GM15510 (cell line): Measurements from ENCODE around the gene PDZRN4.

Experiments
- POLR2A ChIP-seq: IDR thresholded peaks from 3 replicates; pipeline ENCODE4 v1.6.1; 2011; ENCODE audit warnings: borderline replicate concordance; ENCODE audit not compliant: insufficient read length; ENCODE audit errors: extremely low read depth

The PDZRN4 gene

DNA sequence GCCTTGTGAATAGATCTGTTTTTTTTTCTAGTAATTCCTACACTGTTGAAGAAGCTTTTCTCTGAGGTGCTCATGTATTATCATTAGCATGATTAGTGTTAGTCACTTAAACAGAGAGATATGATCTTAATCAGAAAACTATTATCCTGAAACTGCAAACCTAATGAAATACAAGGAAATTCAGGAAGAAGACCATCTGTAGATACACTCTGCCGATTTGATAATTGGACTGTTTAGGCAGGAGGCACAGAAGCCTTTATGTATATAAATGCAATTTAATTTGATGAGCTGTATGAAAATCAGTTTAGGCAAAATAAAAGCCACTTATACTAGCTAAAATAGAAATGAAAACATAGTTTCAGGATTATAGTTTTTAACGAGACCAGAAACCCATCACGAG, 23.3 kb downstream of the PDZRN4 start:
- no peak for TF ChIP-seq POLR2A

DNA sequence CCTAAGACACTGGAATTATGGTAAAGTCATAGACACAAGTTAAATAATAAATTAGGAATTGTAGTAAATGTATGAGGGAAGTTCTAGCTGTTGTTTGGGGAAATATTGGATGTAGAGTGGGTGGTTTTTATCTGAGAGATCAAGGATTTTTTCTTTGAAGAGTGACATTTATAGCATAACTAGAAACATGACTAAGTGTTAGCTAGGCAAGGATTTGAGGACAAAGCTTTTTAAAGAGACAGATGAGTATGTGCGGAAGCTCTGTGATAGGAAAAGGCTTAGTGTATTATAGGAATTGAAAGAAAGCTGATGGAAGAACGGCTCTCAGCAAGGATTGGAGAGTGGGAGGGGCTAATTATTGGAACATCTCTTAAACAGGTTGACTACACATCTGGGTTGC, 24.5 kb downstream of the PDZRN4 start:
- TF ChIP-seq POLR2A = no peak

DNA sequence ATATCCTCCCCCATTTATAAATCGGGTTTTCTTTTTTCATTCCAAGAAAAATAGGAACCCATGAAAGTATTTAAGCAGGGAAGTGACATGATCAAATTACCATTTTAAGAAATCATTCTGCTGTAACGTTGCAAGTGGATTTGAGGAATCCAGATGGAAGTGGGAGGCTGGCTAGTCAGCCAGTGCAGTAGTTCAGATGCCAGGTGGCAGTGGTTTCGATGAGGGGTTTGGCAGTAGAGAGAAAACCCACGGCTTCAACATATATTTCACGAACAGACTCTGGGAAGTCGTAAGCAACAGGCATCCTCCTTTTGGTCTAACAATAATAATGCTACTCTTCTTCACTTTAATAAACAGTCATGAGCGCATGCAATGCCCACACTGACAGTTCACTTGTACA, 25.0 kb downstream of the PDZRN4 start:
- no peak for TF ChIP-seq POLR2A

DNA sequence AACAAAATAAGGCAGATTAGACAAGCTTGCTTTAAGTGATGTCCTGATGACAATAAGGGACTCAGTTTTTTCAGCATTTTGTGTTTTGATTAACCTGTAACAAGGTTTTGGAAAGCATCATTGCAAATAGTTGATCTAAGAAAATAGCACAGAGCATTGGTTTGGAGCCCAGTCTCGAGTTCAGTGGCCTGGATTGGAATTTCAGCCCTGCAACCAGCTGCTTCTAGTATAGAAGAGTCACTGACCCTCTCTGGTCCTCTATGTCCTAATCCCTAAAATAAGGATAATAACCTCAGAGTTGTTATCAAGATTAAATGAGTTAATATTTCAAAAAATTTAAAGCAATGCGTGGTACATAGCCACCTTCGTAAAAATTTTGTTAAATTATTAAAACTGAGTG, 25.5 kb downstream of the PDZRN4 start:
- no peak for TF ChIP-seq POLR2A

DNA sequence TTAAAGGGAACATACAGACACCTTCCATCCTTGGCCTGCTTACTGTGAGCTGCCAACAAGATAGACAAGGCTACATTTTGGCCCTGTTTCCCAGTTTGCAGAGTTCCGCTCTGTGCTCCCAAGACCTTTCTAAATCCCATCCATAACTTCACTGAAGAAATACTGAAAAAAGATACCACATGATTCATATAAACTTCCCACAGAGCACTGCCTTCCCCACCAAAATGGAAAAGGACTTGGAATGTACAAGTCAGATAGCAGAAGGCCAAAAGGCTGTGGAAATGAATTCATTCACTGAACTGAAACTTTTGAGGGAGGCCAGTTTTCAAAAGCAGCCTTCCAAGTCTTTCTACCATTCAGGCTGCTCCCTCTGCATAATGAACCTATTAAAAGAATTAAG, 29.6 kb downstream of the PDZRN4 start:
- no peak for TF ChIP-seq POLR2A

DNA sequence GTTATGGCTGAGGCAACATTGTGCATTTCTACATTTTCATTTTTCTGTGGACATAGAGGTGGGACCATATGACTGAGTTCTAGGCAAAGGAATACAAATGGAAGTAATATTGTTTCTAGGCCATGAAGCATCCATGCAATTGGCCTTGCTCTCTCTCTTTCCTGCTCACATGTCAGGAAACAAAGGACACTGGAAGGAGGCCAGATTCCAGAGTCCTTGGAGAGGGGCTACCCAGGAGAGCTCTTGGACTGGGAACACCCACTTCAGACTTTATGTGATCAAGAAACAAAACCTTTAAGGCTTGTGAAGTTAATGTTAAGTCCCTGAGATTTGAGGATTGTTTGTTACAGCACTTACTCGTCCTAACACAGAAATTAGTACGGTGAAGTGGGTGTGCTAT, 32.8 kb downstream of the PDZRN4 start:
- TF ChIP-seq POLR2A = no peak

DNA sequence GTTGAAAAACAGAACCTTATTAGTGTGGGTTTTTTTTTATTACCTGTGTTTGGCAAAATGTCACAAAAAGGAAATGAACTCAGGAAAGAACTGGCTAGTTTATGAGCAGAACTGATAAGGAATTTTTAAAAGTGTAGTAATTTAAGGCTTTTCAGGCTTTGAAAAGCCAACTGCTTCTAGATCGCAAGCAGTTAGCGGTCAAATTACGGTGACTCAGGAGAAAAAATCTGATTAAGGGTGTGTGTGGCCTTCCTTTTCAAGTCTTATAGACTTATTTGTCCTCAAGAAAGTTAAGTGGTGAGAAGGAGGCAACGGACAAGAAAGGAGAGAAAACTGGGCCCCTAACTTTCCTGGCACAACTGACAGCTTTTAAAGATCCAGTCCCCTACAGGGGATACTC, 33.4 kb downstream of the PDZRN4 start:
- no peak for TF ChIP-seq POLR2A

DNA sequence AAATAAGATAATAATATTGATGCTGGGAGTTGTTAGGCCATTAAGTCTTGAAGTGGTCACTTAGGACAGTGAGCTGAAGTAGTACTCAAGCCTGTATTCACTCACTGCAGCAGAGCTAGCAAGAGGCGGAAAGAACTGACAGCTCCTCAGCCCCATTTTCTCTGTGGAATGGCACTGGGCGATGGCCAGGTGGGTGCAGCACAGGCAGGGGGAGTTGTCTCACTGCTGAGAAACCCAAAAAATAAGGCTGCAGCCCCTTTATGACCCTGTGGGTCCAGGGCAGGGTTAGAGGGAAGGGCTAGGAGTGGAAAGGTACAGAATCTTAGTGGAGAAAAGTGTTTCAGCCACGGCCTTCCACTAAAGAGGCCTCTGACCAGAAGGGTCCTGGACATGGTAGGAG, 35.5 kb downstream of the PDZRN4 start:
- no peak for TF ChIP-seq POLR2A

DNA sequence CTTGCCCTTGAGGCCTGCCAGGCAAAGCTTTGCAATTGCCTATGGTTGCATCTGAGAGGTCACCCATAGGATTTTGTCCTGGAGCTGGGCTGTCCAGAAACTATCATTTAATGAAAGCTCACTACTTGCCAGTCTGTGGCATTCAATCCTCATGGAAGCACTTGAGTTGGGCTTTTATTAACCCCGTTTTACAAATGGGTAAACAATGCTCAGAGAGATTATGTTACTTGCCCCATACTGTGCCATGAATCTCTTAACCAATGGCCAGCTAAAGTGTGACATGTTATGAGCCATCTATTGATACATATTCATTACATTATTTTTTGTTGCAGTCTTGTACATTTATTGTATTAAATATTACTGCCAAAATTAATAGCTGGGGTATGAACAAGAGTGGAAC, 35.9 kb downstream of the PDZRN4 start:
- TF ChIP-seq POLR2A = no peak

DNA sequence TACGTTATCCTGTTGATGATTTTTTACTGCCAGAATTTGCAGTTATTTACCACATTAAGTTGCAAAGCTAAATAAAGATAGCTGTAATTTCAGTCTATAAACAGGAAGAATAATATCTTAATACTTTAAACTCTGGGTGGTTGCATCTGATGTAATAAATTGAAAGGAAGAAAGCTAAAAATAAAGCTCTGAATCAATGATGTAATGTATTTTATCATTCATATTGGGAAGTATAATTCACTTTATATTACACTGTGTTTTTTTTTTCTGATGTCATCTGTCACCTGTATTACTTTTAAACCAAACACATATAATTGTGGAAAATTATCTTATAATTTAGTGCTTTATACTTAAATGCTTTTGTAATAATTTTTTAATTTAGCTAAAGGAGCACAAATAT, 37.1 kb downstream of the PDZRN4 start:
- no peak for TF ChIP-seq POLR2A

DNA sequence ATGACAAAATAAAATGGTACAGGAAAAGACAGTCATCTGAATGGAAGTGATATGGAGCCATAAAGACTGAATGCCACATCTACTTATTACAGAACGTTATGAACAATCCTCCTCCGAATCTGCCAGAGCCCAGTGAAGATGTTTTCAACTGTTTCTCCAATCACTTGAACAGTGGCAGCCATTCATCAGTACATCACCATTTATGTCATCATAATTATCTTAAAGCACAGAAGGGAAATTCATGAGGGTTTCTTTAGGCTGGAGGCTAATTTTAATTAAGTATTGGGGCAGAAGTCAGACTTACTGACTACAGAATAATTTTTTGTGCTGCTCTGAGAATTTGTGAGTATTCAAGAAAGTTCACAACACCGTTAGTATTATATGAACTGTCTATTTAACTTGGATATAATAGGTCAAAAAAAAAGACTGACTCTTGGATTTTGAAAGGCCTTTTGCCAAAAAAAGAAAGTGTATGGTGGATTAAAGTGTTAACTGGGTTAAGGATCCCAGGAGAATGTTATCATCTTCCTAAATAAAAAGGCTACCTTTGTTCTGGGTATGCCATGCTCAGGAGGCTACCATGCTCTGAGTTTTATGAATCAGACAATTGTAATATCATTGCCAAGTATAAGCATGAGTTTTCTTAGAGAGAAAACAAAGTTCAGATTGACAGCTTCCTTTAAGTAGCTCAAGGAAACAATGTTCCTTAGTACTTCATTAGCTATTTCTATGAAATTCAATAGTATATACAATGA, 40.1 kb downstream of the PDZRN4 start:
- TF ChIP-seq POLR2A = no peak

DNA sequence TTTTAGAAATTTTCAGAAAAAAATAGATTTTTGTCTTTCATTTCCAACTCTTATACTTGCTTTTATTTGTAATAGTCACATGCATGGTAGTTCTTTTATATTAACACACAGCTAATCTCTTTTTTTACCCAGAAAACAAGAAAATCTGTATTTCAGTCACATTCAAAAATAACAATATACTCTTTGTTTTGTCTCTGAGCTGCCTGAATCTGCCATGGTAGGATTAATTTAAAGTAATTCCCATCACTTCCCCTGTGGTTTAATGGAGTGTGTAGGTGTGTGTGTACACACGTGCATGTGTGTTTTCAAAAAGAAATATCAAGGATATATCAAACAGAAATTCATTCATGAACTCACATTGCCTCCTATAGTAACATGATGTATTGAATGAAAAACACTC, 42.6 kb downstream of the PDZRN4 start:
- no peak for TF ChIP-seq POLR2A

DNA sequence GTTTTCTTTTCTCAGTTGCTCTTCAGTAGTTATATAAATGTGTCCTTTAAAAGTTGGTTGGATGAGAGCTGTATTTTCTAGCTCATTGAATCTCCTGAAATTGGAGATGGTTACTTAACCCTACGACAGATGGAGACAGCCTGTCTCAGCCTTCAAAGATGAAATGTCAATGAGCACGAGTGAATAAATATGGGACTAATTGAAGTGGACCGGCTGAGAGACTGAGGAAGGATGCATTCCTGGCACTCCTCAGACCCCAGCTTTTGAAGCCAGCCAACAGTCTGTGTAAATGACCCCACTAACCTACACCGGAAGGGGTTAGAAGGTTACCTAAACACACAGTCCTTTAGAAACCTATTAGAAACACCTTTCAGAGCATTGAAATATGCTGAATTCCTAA, 46.6 kb downstream of the PDZRN4 start:
- TF ChIP-seq POLR2A = no peak

DNA sequence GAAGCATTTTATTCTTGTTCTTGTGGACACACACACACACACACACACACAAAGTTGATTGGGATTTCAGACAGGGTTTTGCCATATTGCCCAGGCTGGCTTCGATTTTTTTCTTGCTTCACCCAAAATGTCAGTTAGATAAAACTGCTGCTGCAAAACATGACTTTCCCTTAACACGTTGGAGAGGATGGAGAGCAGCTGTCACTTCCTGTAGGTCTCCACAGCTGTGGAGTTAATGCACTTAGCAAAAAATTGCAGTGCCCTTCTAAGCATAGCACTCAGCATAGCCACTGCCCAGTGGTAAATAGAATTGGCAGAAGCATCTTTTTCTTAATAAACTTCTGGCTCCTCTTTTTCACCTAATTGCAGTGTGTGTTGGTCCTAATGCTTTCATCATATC, 54.5 kb downstream of the PDZRN4 start:
- TF ChIP-seq POLR2A = no peak

DNA sequence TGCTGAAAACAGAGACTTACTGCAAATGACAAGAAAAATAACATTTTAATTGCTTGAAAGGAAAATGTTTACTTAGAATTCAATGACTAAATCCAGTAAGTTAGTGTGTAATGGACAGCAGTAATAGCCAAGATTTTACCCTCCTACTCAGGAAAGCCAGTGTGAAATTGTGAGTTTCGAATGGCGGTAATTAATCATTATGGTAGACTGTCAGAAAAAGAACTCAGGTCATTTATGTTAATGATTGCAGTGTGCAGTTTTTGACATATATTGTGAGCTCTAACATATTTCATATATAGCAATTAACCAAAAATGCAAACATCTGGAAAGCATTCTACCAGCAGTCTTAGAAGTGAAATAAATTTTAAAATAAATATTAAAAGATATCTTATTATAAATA, 60.3 kb downstream of the PDZRN4 start:
- no peak for TF ChIP-seq POLR2A

DNA sequence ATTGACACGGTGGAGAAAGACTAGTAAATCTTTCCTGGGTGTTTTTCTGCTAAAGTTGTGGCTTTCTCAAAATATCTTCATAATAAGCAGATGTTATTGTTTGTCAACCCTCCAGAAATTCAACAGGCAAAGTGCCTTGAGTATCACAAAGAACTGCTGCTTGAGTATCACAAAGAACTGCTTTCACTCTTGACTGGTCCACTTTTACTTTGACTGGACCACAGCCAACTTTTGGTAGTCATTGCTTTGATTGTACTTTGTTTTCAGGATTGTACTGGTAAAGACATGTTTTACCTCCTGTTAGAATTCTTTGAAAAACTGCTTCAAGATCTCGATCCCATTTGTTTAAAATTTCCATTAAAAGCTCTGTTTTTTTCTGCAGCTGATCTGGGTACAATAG, 62.6 kb downstream of the PDZRN4 start:
- no peak for TF ChIP-seq POLR2A
